Fibroblast of lung (primary cell): ENCODE results near the gene FGF18. TPM values are rescaled to one million over a fixed set of nuclear protein-coding genes. Genes with fewer than 3 reads are reported as not detected.

Experiments
- DNase-seq, 2 donors: peaks; one replicate each; pipeline versions ENCODE4 v3.0.0 to v3.0.0-alpha.2; 2010; ENCODE audit warnings: low read depth in 2 of 2
- H2AFZ ChIP-seq: 2 replicates; pipeline ENCODE4 v1.5.1; 2012; ENCODE audit warnings: low read length, control low read depth, inconsistent platforms
- H3K27ac ChIP-seq: 2 replicates; pipeline ENCODE4 v1.5.1; 2011; ENCODE audit warnings: low read length, control low read depth; ENCODE audit not compliant: insufficient read depth
- H3K27me3 ChIP-seq: 2 replicates; pipeline ENCODE4 v1.5.1; 2011; ENCODE audit warnings: mild to moderate bottlenecking, low read length; ENCODE audit not compliant: control insufficient read depth, insufficient read depth
- H3K36me3 ChIP-seq: 2 replicates; pipeline ENCODE4 v1.5.1; 2011; ENCODE audit warnings: low read length; ENCODE audit not compliant: control insufficient read depth, insufficient read depth
- H3K4me1 ChIP-seq: 2 replicates; pipeline ENCODE4 v1.5.1; 2011; ENCODE audit warnings: low read length; ENCODE audit not compliant: control insufficient read depth, insufficient read depth; ENCODE audit errors: extremely low read depth
- H3K4me2 ChIP-seq: 2 replicates; pipeline ENCODE4 v1.5.1; 2011; ENCODE audit warnings: low read length, control low read depth; ENCODE audit not compliant: insufficient read depth; ENCODE audit errors: extremely low read depth
- H3K4me3 ChIP-seq, 4 experiments: fragments of 200-600 bp in 1 of 4; sonication (generic) in 1 of 4; replicated peaks in 1 of 4; 2 replicates each; pipeline ENCODE4 v1.5.1; 2011 to 2016; ENCODE audit warnings: low read length in 4 of 4, low read depth in 3 of 4, mild to moderate bottlenecking in 3 of 4, control low read depth in 2 of 4, inconsistent platforms in 1 of 4, mixed read lengths in 1 of 4; ENCODE audit not compliant: insufficient read depth in 1 of 4; ENCODE audit errors: control extremely low read depth in 1 of 4
- H3K79me2 ChIP-seq: 2 replicates; pipeline ENCODE4 v1.5.1; 2012; ENCODE audit warnings: mild to moderate bottlenecking, low read length, inconsistent platforms; ENCODE audit not compliant: control insufficient read depth, insufficient read depth
- H3K9ac ChIP-seq: 2 replicates; pipeline ENCODE4 v1.5.1; 2011; ENCODE audit warnings: mild to moderate bottlenecking, low read length, control low read depth; ENCODE audit not compliant: insufficient read depth
- H3K9me3 ChIP-seq: 2 replicates; pipeline ENCODE4 v1.5.1; 2012; ENCODE audit warnings: low read depth, low read length; ENCODE audit not compliant: control insufficient read depth, insufficient read depth
- H4K20me1 ChIP-seq: 2 replicates; pipeline ENCODE4 v1.5.1; 2011; ENCODE audit warnings: low read length; ENCODE audit not compliant: control insufficient read depth, insufficient read depth; ENCODE audit errors: extremely low read depth
- EZH2 ChIP-seq: IDR thresholded peaks from 2 replicates; pipeline ENCODE4 v1.5.1; 2012; ENCODE audit warnings: low read length, control low read depth, mild to moderate bottlenecking; ENCODE audit errors: missing control alignments
- polyA plus RNA-seq, 2 donors: library from polyadenylated mRNA; depleted of rRNA in 1 of 2; stranded (reverse) in 1 of 2; unstranded in 1 of 2; fragments of >200 nt; gene quantifications; 2 replicates each; pipeline ENCODE4 v1.2.1, GENCODE V29; 2011 to 2012; ENCODE audit warnings: missing spikeins in 1 of 2
- total RNA-seq: library from RNA; depleted of rRNA; stranded (reverse); fragments of >200 nt; gene quantifications from 2 replicates; pipeline ENCODE4 v1.2.1, GENCODE V29; 2014
- TF ChIP-seq, protein P1 (sequence below), 2 donors: IDR thresholded peaks in 1 of 2; conservative IDR thresholded peaks in 1 of 2; 1 replicate in 1 of 2; 2 replicates in 1 of 2; pipeline ENCODE4 v1.5.1; 2011 to 2012; ENCODE audit warnings: low read length in 2 of 2, control low read depth in 1 of 2, inconsistent platforms in 1 of 2, low read depth in 1 of 2, mild to moderate bottlenecking in 1 of 2

Gene FGF18
- total and polyA plus RNA-seq, 2 donors (not counting 1 experiment from before 2014, with no cell fraction given) = 0.33 to 19.3 TPM

DNA sequence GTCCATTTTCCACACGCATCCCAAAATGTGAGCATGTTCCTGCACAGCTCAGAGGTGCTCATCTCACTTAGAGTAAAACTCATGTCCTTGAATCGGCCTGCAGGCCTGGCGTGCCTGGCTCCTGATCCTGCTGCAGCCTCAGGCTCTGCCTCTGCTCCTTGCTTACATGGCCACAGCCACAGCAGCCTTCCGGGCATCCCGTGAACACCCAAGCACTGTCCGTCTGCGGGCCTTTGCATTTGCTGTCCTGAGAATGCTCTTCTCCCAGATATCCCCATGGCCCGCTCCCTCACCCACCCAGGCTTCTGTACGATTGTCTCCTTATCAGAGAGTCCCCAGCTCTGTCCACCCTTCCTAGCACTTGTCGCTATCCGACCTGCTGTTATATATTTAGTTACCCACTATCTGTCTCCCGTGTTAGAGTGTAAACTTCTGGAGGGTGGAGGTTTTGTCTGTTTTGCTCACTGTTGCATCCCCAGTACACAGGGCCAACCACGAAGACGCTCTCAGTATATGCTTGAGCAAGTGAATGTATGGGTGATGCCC lies 21.9 kb downstream of the FGF18 start:
- TF ChIP-seq EZH2 = no peak
- TF ChIP-seq, protein P1, sequence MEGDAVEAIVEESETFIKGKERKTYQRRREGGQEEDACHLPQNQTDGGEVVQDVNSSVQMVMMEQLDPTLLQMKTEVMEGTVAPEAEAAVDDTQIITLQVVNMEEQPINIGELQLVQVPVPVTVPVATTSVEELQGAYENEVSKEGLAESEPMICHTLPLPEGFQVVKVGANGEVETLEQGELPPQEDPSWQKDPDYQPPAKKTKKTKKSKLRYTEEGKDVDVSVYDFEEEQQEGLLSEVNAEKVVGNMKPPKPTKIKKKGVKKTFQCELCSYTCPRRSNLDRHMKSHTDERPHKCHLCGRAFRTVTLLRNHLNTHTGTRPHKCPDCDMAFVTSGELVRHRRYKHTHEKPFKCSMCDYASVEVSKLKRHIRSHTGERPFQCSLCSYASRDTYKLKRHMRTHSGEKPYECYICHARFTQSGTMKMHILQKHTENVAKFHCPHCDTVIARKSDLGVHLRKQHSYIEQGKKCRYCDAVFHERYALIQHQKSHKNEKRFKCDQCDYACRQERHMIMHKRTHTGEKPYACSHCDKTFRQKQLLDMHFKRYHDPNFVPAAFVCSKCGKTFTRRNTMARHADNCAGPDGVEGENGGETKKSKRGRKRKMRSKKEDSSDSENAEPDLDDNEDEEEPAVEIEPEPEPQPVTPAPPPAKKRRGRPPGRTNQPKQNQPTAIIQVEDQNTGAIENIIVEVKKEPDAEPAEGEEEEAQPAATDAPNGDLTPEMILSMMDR (conservative IDR thresholded peaks at IDR 0.05 in 1 of 2, IDR thresholded peaks at IDR 0.05 in 1 of 2; ENCODE audit: low read depth in 1 of 2, low read length in 2 of 2) = no peak
- Histone ChIP-seq H4K20me1 (no peaks in the 10 kb centered on the region), H3K27ac (no peak overlapping the region), H3K9me3 (no peaks in the 10 kb centered on the region), H3K4me3 (no peak overlapping the region), H2AFZ (no peak overlapping the region), H3K36me3 (no peaks in the 10 kb centered on the region), H3K4me2 (no peak overlapping the region), H3K79me2 (no peaks in the 10 kb centered on the region), H3K9ac (no peak overlapping the region), H3K27me3 (no peaks in the 10 kb centered on the region), H3K4me1 (peaks cover 6% of the 10 kb centered on the region)
- DNase-seq = no peak

DNA sequence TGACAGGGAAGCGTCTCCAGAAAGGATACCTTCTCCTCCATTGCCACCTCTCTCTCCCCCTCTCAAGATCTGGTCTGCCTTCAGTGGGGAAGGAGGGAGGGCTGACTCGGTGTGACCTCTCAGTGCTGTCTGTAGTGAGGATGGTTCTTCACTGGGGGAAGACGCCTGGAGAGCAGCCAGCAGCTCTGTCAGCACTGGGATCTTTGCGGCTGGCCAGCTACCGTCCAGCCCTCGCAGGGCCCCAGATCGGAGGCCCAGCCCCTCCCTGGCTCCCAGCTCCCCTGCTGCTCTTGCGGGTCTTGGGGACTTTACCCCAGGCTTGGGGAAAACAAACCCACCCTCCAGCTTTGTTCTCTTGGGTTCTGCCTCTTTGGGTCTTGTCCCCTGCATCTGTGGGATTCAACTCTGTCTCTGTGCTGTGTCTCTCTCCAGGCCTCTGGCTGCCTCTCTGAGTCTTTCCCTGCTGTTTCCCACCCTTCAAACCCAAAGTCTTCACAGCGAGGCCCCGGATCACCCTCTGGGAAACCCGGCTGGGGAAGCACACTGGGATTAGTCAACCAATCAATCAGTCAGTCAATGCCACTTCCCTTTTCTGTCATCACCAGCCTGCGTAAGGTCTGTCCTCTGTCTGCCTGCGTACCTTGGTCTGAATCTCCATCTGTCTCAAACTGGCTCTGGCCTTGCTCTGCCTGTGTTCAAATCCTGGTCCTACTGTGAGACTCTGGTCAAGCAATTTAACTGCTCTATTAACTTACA lies 23.0 kb downstream of the FGF18 start:
- Histone ChIP-seq H3K79me2 (no peaks in the 10 kb centered on the region), H3K4me1 (peaks cover 7% of the 10 kb centered on the region), H3K4me3 (no peak overlapping the region), H3K27ac (no peak overlapping the region), H3K4me2 (no peak overlapping the region), H3K27me3 (no peaks in the 10 kb centered on the region), H3K36me3 (no peaks in the 10 kb centered on the region), H3K9ac (no peak overlapping the region), H4K20me1 (no peaks in the 10 kb centered on the region), H3K9me3 (no peaks in the 10 kb centered on the region), H2AFZ (no peak overlapping the region)
- DNase-seq = peak; percentile 56 to 65
- TF ChIP-seq, protein P1 (conservative IDR thresholded peaks at IDR 0.05 in 1 of 2, IDR thresholded peaks at IDR 0.05 in 1 of 2; ENCODE audit: low read depth in 1 of 2, low read length in 2 of 2) = no peak
- TF ChIP-seq EZH2 = no peak

DNA sequence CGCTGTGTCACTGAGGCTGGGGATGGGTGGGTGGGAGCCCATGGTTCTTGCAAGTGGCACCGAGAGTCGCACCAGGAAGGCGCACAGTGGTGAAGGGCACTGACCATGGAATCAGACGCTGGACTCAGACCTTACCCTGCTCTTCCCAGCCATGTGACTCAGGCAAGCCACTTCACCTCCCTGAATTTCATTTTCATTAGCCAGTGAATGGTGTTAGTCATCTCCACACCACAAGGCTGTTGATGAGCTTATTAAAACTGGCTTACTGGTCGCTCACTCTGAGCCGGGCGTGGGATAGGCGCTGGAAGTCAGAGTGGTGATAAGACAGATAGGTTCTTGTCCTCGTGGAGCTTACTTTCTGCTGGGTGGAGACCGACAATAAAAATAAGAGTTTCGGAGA lies 25.1 kb downstream of the FGF18 start:
- H3K9me3 ChIP-seq = no peaks in the 10 kb centered on the region
- no peaks in the 10 kb centered on the region for H4K20me1 ChIP-seq
- no peaks in the 10 kb centered on the region for H3K79me2 ChIP-seq
- H3K27me3 ChIP-seq = no peaks in the 10 kb centered on the region
- no peak overlapping the region for H2AFZ ChIP-seq
- H3K36me3 ChIP-seq = no peaks in the 10 kb centered on the region
- H3K4me2 ChIP-seq = no peak overlapping the region
- no peak overlapping the region for H3K27ac ChIP-seq
- DNase-seq = peak in 1 of 2 donors; percentile 86
- H3K4me3 ChIP-seq = no peak overlapping the region
- TF ChIP-seq EZH2 = no peak
- TF ChIP-seq, protein P1 (conservative IDR thresholded peaks at IDR 0.05 in 1 of 2, IDR thresholded peaks at IDR 0.05 in 1 of 2; ENCODE audit: low read depth in 1 of 2, low read length in 2 of 2) = no peak
- peaks cover 7% of the 10 kb centered on the region for H3K4me1 ChIP-seq
- H3K9ac ChIP-seq = no peak overlapping the region
